GM12865 (cell line): ENCODE data around the gene SETD2.
"Not testable (repeated sequence)": the region's sequence is repeated elsewhere in the genome, so short reads cannot be mapped to it uniquely, and the experiment has no call there.

Experiments used
- DNase-seq: peaks from one replicate; pipeline ENCODE4 v3.0.0; 2010; ENCODE audit warnings: low read depth
- H3K4me3 ChIP-seq: 2 replicates; pipeline ENCODE4 v1.5.1; 2011; ENCODE audit warnings: mild to moderate bottlenecking, low read depth, low read length, control low read depth
- TF ChIP-seq, protein P1 (sequence below): IDR thresholded peaks from 2 replicates; pipeline ENCODE4 v1.5.1; 2011; ENCODE audit warnings: low read length, control low read depth, low read depth, inconsistent platforms; ENCODE audit not compliant: insufficient read depth; ENCODE audit errors: missing control alignments

Gene SETD2

DNA sequence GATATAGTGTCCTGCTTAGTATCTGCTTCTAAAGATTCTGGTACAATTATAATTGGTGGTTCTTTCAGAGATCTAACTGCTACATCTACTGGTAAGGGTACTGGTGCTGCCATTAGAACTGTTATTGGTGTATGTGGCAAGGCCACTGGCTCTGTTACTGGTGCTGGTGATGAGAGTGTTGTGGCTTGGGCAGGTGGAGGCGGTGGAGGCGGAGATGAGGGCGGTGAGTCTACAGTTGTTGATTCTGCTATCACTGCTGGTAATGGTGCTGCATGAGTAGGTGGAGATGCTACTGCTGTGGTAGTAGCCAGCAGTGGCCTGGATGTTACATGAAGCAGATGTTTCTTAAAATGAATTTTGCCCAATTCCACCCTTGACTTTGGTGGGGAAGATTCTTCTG, 40.1 kb downstream of the SETD2 start:
- no peak for DNase-seq
- TF ChIP-seq, protein P1, sequence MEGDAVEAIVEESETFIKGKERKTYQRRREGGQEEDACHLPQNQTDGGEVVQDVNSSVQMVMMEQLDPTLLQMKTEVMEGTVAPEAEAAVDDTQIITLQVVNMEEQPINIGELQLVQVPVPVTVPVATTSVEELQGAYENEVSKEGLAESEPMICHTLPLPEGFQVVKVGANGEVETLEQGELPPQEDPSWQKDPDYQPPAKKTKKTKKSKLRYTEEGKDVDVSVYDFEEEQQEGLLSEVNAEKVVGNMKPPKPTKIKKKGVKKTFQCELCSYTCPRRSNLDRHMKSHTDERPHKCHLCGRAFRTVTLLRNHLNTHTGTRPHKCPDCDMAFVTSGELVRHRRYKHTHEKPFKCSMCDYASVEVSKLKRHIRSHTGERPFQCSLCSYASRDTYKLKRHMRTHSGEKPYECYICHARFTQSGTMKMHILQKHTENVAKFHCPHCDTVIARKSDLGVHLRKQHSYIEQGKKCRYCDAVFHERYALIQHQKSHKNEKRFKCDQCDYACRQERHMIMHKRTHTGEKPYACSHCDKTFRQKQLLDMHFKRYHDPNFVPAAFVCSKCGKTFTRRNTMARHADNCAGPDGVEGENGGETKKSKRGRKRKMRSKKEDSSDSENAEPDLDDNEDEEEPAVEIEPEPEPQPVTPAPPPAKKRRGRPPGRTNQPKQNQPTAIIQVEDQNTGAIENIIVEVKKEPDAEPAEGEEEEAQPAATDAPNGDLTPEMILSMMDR, result no peak
- no peak overlapping the region for H3K4me3 ChIP-seq

DNA sequence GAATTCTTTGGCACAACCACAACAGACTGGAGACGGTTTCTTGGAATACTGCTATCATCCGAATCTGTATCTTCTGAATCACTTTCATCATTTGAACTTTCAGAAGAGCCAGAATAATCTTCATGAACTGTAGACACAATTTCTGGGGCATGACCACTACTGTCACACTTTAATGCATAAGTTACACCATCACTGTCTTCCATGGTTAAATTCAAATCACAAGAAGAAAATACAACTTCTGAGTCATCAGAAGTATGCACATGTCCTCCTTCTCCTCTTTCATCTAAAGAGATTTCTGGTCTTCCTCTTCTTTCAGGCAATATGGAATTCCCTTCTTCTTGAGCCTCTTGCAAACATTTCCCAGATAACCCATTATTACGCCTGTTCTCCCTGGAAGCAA, 42.5 kb downstream of the SETD2 start:
- TF ChIP-seq, protein P1, result no peak
- no peak overlapping the region for H3K4me3 ChIP-seq
- DNase-seq, result no peak

DNA sequence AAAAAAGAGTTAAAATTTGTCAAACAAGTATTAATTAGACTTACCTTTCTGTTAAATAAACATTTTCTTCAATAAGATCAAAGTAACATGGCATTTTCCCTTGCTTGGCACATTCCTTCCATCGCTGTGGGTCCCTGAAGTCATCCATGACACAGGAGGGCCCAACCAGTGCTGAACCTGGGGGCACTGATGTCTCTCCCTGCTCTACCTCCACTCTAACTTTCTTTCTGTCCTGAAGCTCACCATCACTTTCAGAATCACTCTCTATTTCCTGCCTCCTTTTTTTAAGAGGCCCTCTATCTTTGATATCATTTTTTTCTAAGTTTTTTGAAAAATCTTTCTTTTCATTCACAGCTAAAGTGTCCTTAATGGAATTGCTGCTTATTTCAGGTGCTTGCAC, 43.8 kb downstream of the SETD2 start:
- DNase-seq, result no peak
- no peak overlapping the region for H3K4me3 ChIP-seq
- TF ChIP-seq, protein P1, result no peak

DNA sequence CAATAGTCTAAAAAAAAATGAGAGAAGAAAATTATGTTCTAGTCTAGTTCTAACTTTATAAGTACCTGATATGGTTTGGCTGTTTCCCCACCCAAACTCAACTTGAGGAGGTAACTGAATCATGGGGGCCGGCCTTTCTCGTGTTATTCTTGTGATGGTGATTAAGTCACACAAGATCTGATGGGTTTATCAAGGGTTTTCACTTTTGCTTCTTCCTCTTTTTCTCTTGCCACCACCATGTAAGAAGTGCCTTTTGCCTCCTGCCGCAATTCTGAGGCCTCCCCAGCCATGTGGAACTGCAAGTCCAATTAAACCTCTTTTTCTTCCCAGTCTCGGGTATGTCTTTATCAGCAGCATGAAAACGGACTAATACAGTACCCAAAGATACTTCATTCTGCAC, 44.5 kb downstream of the SETD2 start:
- not testable (repeated sequence) for H3K4me3 ChIP-seq

DNA sequence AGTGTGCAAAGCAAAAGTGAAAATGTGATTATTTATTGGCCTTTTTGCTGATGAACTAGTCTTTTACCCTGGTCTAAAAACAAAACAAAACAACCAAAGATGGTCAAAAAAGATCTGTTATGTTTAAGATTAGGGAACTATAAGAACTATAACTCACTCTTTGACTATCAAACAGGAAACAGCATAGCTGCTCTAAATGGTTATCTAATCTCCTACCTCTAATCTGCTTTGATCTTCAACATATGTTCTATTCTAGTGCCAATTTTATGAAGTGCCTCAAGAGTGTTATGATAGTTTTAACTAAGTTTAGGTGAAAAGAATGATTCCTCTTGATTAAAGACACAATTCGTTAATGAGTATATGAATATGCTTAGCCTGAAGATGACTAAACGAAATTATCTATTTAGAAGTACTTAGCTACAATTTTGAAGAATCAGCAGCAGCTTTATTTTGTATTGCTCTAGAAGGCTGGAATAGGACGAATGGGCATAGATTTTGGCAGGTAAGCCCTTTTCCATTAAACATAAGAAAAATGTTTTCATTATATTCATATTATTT, 46.0 kb downstream of the SETD2 start:
- peak; percentile 8 for DNase-seq
- TF ChIP-seq, protein P1, result no peak
- H3K4me3 ChIP-seq, result no peak overlapping the region

More for the DNA sequence above, 44.5 kb downstream of the SETD2 start:
- DNase-seq, result not testable (repeated sequence)

DNA sequence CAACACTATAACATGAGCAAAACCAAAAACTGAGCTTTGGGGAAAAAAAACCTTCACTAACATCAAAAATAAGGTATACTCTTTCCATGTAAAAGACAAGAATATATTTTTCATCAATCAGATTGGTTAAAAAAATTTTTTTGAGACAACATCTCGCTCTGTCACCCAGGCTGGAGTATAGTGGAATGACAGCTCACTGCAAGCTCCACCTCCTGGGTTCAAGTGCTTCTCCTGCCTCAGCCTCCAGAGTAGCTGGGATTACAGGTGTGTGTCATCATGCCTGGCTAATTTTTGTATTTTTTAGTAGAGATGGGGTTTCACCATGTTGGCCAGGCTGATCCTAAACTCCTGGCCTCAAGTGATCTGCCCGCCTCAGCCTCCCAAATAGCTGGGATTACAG, 48.4 kb downstream of the SETD2 start:
- not testable (repeated sequence) for DNase-seq, H3K4me3 ChIP-seq

DNA sequence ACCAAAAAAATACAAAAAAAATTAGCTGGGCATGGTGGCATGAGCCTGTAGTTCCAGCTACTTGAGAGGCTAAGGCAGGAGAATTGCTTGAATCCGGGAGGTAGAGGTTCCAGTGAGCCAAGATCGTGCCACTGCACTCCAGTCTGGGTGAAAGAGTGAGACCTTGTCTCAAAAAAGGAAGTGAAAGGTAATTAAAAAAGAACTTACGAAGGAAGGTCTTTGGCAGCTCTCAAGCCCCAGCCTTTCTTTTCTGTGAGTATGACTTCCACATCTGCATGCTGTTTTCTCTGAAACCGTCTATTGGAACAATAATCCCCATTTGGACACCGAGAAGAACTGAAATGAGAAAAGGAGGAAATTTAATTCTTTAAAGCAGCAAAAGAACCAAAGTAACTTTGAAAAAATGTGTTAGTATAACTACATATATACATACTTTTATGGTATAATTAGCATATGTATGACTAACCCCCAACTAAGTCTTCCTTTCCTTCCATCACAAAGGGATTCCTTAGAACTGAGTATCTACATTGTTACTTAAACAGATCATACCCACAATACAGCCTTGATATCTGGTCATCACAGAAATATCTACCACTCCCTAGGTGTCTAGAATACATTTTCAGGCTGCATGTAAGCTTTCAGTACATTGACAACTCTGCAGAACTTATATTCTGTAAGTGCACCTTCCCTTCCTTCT, 50.1 kb downstream of the SETD2 start:
- TF ChIP-seq, protein P1, result no peak
- peak; percentile 23 for DNase-seq
- H3K4me3 ChIP-seq, result no peak overlapping the region

DNA sequence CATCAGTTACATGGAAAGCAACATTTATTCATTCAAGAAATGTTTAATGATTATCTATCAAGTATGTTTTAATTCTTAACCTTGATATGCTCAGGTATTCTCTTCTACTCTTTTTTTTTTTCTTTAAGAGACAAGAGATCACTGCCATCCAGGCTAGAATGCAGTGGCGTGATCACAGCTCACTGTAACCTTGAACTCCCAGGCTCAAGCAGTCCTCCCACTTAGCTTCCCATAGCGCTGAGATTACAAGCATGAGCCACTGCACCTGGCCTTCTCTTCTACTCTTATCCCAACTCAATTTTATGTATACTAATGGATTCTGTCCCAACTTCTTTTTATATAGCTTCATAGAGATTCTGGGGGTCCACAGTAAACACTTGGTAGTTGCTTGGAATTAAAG, 50.9 kb downstream of the SETD2 start:
- DNase-seq, result no peak
- H3K4me3 ChIP-seq, result no peak overlapping the region
- TF ChIP-seq, protein P1, result no peak
